Activated T-cell treated with anti-CD3 and anti-CD28 coated beads, Interleukin-2, amount 50 U/mL, for 24 hours (primary cell): ENCODE results near the gene BCS1L.
"Not testable (repeated sequence)": the region's sequence is repeated elsewhere in the genome, so short reads cannot be mapped to it uniquely, and the experiment has no call there.

Source experiments
- DNase-seq: peaks from one replicate; pipeline ENCODE4 v3.0.0-alpha.2; 2020
- H3K27ac Mint-ChIP-seq: 2 replicates; pipeline ENCODE4 v1.8.0; 2020; ENCODE audit warnings: mild to moderate bottlenecking, mixed read lengths
- H3K27me3 Mint-ChIP-seq: 2 replicates; pipeline ENCODE4 v1.8.0; 2020; ENCODE audit warnings: mixed read lengths
- H3K36me3 Mint-ChIP-seq: 2 replicates; pipeline ENCODE4 v1.8.0; 2020; ENCODE audit warnings: low read depth, mixed read lengths
- H3K4me1 Mint-ChIP-seq: 2 replicates; pipeline ENCODE4 v1.8.0; 2020; ENCODE audit warnings: low read depth, mixed read lengths
- H3K4me3 Mint-ChIP-seq: 2 replicates; pipeline ENCODE4 v1.8.0; 2020; ENCODE audit warnings: mild to moderate bottlenecking, moderate library complexity, mixed read lengths
- H3K9me3 Mint-ChIP-seq: 2 replicates; pipeline ENCODE4 v1.8.0; 2020; ENCODE audit warnings: mixed read lengths

BCS1L gene

GRCh38 chr2:218680061-218680460, 20.6 kb downstream of the BCS1L start:
- no peak for DNase-seq
- Mint-ChIP-seq H3K4me3 (no peak overlapping the region), H3K9me3 (no peaks in the 10 kb centered on the region), H3K27ac (no peak overlapping the region), H3K27me3 (no peaks in the 10 kb centered on the region), H3K4me1 (no peaks in the 10 kb centered on the region), H3K36me3 (peaks cover 49% of the 10 kb centered on the region)

GRCh38 chr2:218687400-218688060, 28.0 kb downstream of the BCS1L start:
- H3K9me3 Mint-ChIP-seq, DNase-seq, H3K4me3 Mint-ChIP-seq, H3K27ac Mint-ChIP-seq, H3K27me3 Mint-ChIP-seq, H3K4me1 Mint-ChIP-seq: not testable (repeated sequence)
- peaks cover 34% of the 10 kb centered on the region for H3K36me3 Mint-ChIP-seq

- Mint-ChIP-seq H3K27me3 (no peaks in the 10 kb centered on the region), H3K9me3 (no peaks in the 10 kb centered on the region), H3K27ac (no peak overlapping the region), H3K4me1 (peaks cover 2% of the 10 kb centered on the region), H3K36me3 (peaks cover 36% of the 10 kb centered on the region), H3K4me3 (no peak overlapping the region)
- DNase-seq: no peak
Measured at GRCh38 chr2:218691234-218691633, 31.8 kb downstream of the BCS1L start.

- Mint-ChIP-seq H3K4me3 (no peak overlapping the region), H3K36me3 (peaks cover 40% of the 10 kb centered on the region), H3K9me3 (no peaks in the 10 kb centered on the region), H3K27ac (no peak overlapping the region), H3K27me3 (no peaks in the 10 kb centered on the region), H3K4me1 (no peaks in the 10 kb centered on the region)
- DNase-seq: no peak
Measured at GRCh38 chr2:218694405-218695145, 35.1 kb downstream of the BCS1L start.

GRCh38 chr2:218698885-218699284, 39.4 kb downstream of the BCS1L start:
- Mint-ChIP-seq H3K4me3 (no peak overlapping the region), H3K4me1 (no peaks in the 10 kb centered on the region), H3K9me3 (no peaks in the 10 kb centered on the region), H3K27ac (no peak overlapping the region), H3K27me3 (no peaks in the 10 kb centered on the region), H3K36me3 (peaks cover 15% of the 10 kb centered on the region)
- no peak for DNase-seq

- no peaks in the 10 kb centered on the region for H3K4me1 Mint-ChIP-seq
- no peak overlapping the region for H3K27ac Mint-ChIP-seq
- no peak for DNase-seq
- no peaks in the 10 kb centered on the region for H3K27me3 Mint-ChIP-seq
- no peak overlapping the region for H3K4me3 Mint-ChIP-seq
- H3K9me3 Mint-ChIP-seq: no peaks in the 10 kb centered on the region
- H3K36me3 Mint-ChIP-seq: peaks cover 13% of the 10 kb centered on the region
Measured at GRCh38 chr2:218701806-218702205, 42.3 kb downstream of the BCS1L start.

- H3K4me1 Mint-ChIP-seq: peaks cover 1% of the 10 kb centered on the region
- H3K9me3 Mint-ChIP-seq: no peaks in the 10 kb centered on the region
- no peaks in the 10 kb centered on the region for H3K27me3 Mint-ChIP-seq
- H3K4me3 Mint-ChIP-seq: no peak overlapping the region
- no peak overlapping the region for H3K27ac Mint-ChIP-seq
- no peak for DNase-seq
- peaks cover 11% of the 10 kb centered on the region for H3K36me3 Mint-ChIP-seq
Measured at GRCh38 chr2:218703341-218703740, 43.9 kb downstream of the BCS1L start.

- Mint-ChIP-seq H3K4me3 (no peak overlapping the region), H3K36me3 (peaks cover 9% of the 10 kb centered on the region), H3K27me3 (no peaks in the 10 kb centered on the region), H3K9me3 (no peaks in the 10 kb centered on the region), H3K4me1 (peaks cover 13% of the 10 kb centered on the region), H3K27ac (no peak overlapping the region)
- no peak for DNase-seq
Measured at GRCh38 chr2:218708086-218708485, 48.6 kb downstream of the BCS1L start.

GRCh38 chr2:218709908-218710307, 50.4 kb downstream of the BCS1L start:
- Mint-ChIP-seq H3K27ac (no peak overlapping the region), H3K9me3 (no peaks in the 10 kb centered on the region), H3K4me1 (peaks cover 21% of the 10 kb centered on the region), H3K27me3 (no peaks in the 10 kb centered on the region), H3K4me3 (peak overlapping the region; percentile 89), H3K36me3 (peaks cover 12% of the 10 kb centered on the region)
- no peak for DNase-seq

- H3K4me1 Mint-ChIP-seq: peaks cover 21% of the 10 kb centered on the region
- no peak for DNase-seq
Measured at GRCh38 chr2:218710334-218710686, 50.8 kb downstream of the BCS1L start.

GRCh38 chr2:218710687-218711549, 51.4 kb downstream of the BCS1L start, which contains the start of gene TTLL4:
TTLL4 (plus strand) TSS chr2:218710835; CDS start chr2:218737677, 26,842 bp downstream.
- DNase-seq: peak; percentile 97
- H3K4me3 Mint-ChIP-seq: peak within 1 kb of the TSS; percentile 89
- H3K27ac Mint-ChIP-seq: peak within 1 kb of the TSS; percentile 93
- peaks cover 21% of the 10 kb centered on the region for H3K4me1 Mint-ChIP-seq
- peaks cover 20% of the 10 kb centered on the region for H3K36me3 Mint-ChIP-seq
- H3K9me3 Mint-ChIP-seq: no peaks in the 10 kb centered on the region
- no peaks in the 10 kb centered on the region for H3K27me3 Mint-ChIP-seq

More at GRCh38 chr2:218710334-218710686, 50.8 kb downstream of the BCS1L start:
- peak overlapping the region; percentile 89 for H3K4me3 Mint-ChIP-seq
- no peaks in the 10 kb centered on the region for H3K9me3 Mint-ChIP-seq
- H3K27ac Mint-ChIP-seq: peak overlapping the region; percentile 93
- H3K27me3 Mint-ChIP-seq: no peaks in the 10 kb centered on the region
- peaks cover 15% of the 10 kb centered on the region for H3K36me3 Mint-ChIP-seq

GRCh38 chr2:218711550-218711929, 52.1 kb downstream of the BCS1L start:
- peak overlapping the region; percentile 93 for H3K27ac Mint-ChIP-seq
- no peaks in the 10 kb centered on the region for H3K27me3 Mint-ChIP-seq
- peaks cover 23% of the 10 kb centered on the region for H3K36me3 Mint-ChIP-seq
- peaks cover 21% of the 10 kb centered on the region for H3K4me1 Mint-ChIP-seq
- H3K9me3 Mint-ChIP-seq: no peaks in the 10 kb centered on the region
- no peak for DNase-seq
- peak overlapping the region; percentile 89 for H3K4me3 Mint-ChIP-seq
